AG09319 (cell line): ENCODE measurements around the gene ENTPD1.
"Not testable (repeated sequence)": the region's sequence is repeated elsewhere in the genome, so short reads cannot be mapped to it uniquely, and the experiment has no call there.

Experiments
- DNase-seq: peaks from one replicate; pipeline ENCODE4 v3.0.0-alpha.2; 2010; ENCODE audit warnings: low read depth; ENCODE audit errors: extremely low read depth
- CTCF ChIP-seq: IDR thresholded peaks from 2 replicates; pipeline ENCODE4 v1.5.1; 2011; ENCODE audit warnings: low read depth, mild to moderate bottlenecking, inconsistent platforms, low read length, moderate library complexity

Gene ENTPD1, protein sequence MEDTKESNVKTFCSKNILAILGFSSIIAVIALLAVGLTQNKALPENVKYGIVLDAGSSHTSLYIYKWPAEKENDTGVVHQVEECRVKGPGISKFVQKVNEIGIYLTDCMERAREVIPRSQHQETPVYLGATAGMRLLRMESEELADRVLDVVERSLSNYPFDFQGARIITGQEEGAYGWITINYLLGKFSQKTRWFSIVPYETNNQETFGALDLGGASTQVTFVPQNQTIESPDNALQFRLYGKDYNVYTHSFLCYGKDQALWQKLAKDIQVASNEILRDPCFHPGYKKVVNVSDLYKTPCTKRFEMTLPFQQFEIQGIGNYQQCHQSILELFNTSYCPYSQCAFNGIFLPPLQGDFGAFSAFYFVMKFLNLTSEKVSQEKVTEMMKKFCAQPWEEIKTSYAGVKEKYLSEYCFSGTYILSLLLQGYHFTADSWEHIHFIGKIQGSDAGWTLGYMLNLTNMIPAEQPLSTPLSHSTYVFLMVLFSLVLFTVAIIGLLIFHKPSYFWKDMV

GRCh38 chr10:95756041-95756761 is at the start of gene ENTPD1:
Gene ENTPD1 (plus strand): TSS chr10:95756163. CDS start chr10:95756240, 77 bp downstream.
- no peak for TF ChIP-seq CTCF
- DNase-seq = no peak

DNA sequence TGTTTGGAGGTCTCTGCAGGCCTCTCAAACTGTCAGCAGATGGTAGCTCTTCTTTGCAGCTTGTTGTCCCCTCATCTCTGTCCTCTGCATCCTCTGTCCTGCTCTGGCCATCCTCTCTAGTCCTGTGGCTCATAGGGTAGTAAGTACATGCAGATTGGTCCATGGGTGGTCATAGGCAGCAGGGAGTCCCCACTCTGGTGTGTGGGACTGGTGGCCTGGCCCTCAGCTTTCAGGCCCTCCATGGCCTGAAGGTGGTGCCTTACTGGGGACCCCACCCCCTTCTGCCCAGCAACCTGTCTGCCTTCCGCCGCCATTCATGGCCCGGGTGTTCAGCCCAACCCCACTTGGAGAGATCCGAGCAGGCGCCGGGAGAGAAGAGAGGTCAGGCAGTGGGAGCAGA is 49.4 kb upstream of the ENTPD1 start:
- no peak for TF ChIP-seq CTCF
- DNase-seq = no peak

GRCh38 chr10:95706990-95707389 is 49.0 kb upstream of the ENTPD1 start:
- TF ChIP-seq CTCF = no peak
- DNase-seq = no peak

GRCh38 chr10:95711492-95711891 is 44.5 kb upstream of the ENTPD1 start:
- TF ChIP-seq CTCF = no peak
- no peak for DNase-seq

- no peak for TF ChIP-seq CTCF
- DNase-seq = no peak
These were observed 39.5 kb upstream of the ENTPD1 start for GRCh38 chr10:95716466-95716865.

- no peak for TF ChIP-seq CTCF
- no peak for DNase-seq
These were observed 39.1 kb upstream of the ENTPD1 start for GRCh38 chr10:95716866-95717265.

DNA sequence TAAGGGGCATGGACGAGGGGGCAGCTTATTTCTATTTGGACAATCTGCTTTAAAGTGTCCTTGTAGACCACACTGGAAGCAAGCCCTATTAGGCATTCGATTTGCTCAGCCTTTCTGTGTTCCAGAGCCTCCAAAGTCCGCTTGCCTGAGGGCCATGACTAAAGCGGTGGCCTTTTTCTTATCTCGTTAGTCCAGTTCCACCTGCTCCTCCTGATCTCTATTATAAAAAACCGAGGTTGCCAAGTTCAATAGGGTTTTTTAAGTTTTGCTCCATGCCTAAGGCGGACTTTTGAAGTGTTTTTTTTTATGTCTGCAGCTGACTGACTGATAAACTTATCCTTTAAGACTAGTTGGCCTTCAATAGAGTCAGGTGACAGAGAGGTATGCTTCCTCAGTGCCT is 35.2 kb upstream of the ENTPD1 start:
- DNase-seq = not testable (repeated sequence)

DNA sequence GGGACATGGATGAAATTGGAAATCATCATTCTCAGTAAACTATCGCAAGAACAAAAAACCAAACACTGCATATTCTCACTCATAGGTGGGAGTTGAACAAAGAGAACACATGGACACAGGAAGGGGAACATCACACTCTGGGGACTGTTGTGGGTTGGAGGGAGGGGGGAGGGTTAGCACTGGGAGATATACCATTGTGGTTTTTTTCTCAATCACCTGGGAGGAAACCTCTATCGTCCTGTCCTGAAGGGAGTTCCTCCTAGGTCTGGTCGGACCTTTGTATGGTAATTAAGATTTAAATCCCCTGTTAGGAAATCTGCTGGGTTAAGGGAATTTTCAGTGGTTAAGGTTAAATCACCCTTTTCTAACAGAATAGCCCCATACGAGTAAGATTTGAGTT is 33.5 kb upstream of the ENTPD1 start:
- DNase-seq = not testable (repeated sequence)
